Measurements from ENCODE around the gene ASB3.
A peak's percentile ranks its signal among the peaks of the same experiment; 100 is the strongest.
"Not testable (repeated sequence)": the region's sequence is repeated elsewhere in the genome, so short reads cannot be mapped to it uniquely, and the experiment has no call there.

The ASB3 gene

GRCh38 chr2:53826030-53826410 lies 39.3 kb upstream of the ASB3 start:
- no peak overlapping the region for H3K4me3 ChIP-seq (ENCODE audit: low read length)
- TF ChIP-seq, protein P1, sequence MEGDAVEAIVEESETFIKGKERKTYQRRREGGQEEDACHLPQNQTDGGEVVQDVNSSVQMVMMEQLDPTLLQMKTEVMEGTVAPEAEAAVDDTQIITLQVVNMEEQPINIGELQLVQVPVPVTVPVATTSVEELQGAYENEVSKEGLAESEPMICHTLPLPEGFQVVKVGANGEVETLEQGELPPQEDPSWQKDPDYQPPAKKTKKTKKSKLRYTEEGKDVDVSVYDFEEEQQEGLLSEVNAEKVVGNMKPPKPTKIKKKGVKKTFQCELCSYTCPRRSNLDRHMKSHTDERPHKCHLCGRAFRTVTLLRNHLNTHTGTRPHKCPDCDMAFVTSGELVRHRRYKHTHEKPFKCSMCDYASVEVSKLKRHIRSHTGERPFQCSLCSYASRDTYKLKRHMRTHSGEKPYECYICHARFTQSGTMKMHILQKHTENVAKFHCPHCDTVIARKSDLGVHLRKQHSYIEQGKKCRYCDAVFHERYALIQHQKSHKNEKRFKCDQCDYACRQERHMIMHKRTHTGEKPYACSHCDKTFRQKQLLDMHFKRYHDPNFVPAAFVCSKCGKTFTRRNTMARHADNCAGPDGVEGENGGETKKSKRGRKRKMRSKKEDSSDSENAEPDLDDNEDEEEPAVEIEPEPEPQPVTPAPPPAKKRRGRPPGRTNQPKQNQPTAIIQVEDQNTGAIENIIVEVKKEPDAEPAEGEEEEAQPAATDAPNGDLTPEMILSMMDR (conservative IDR thresholded peaks at IDR 0.05; ENCODE audit: low read depth, low read length), result no peak
- DNase-seq (ENCODE audit: low read depth), result no peak

DNA sequence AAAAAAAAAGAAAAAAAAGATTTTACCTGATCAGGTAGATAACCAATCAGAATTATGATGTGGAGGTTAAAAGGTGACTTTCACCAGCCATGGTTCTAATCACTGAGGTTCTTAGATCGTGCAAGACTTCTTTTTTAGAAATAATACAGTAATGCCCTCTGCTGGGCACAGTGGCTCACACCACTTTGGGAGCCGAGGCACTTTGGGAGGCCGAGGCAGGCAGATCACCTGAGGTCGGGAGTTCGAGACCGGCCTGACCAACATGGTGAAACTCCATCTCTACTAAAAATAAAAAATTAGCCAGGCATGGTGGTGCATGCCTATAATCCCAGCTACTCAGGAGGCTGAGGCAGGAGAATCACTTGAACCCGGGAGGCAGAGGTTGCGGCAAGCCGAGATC lies 36.9 kb upstream of the ASB3 start:
- TF ChIP-seq, protein P1 (conservative IDR thresholded peaks at IDR 0.05; ENCODE audit: low read depth, low read length), result peak; percentile 17
- DNase-seq (ENCODE audit: low read depth); H3K4me3 ChIP-seq (ENCODE audit: low read length): not testable (repeated sequence)

DNA sequence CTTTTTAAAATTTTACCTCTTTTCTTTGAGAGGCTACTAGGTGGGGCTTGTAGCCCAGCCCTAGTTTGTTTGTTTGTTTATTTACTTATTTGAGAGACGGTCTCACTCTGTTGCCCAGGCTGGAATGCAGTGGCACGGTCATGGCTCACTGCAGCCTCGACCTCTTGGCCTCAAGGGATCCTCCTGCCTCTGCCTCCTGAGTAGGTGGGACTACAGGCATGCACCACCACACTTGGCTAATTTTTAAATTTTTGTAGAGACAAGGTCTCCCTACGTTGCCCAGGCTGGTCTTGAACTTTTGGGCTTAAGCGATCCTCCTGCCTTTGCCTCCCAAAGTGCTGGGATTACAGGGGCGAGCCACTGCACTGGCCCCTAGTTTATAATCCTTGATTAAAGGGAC lies 35.1 kb upstream of the ASB3 start:
- TF ChIP-seq, protein P1 (conservative IDR thresholded peaks at IDR 0.05; ENCODE audit: low read depth, low read length), result no peak
- no peak for DNase-seq (ENCODE audit: low read depth)
- H3K4me3 ChIP-seq (ENCODE audit: low read length), result no peak overlapping the region

- no peak overlapping the region for H3K4me3 ChIP-seq (ENCODE audit: low read length)
- TF ChIP-seq, protein P1 (conservative IDR thresholded peaks at IDR 0.05; ENCODE audit: low read depth, low read length), result no peak
- DNase-seq (ENCODE audit: low read depth), result no peak
These were observed 34.0 kb upstream of the ASB3 start for GRCh38 chr2:53820711-53821110.

GRCh38 chr2:53820048-53820447 lies 33.3 kb upstream of the ASB3 start:
- no peak overlapping the region for H3K4me3 ChIP-seq (ENCODE audit: low read length)
- TF ChIP-seq, protein P1 (conservative IDR thresholded peaks at IDR 0.05; ENCODE audit: low read depth, low read length), result no peak
- DNase-seq (ENCODE audit: low read depth), result no peak

- DNase-seq (ENCODE audit: low read depth), result no peak
- H3K4me3 ChIP-seq (ENCODE audit: low read length), result no peak overlapping the region
- TF ChIP-seq, protein P1 (conservative IDR thresholded peaks at IDR 0.05; ENCODE audit: low read depth, low read length), result no peak
These were observed 32.9 kb upstream of the ASB3 start for GRCh38 chr2:53819634-53820033.

DNA sequence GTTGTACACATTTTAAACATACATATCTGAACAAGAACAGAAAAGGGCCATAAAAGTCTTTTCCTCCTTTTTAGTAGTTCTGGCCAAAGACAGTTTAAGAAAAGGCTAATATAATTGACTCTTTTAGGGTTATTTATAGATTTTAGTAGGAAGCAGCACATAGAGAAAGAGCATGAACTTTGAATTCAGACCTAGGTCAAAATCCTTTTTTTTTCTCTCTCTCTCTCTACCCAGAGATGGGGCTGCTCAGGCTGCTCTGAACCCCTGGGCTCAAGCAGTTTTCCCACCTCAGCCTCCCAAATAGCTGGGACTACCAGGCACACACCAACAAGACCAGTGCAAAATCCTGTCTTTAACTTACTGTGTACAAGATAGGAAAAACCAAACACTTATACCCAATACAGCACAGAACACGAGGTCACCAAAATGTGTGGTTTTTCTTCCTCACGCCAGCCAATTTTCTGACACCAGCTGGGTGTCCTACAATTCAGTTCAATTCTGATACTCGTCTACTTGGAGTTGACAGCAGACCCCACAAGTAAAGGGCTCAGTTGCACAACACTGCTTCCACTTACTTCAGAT lies 32.2 kb upstream of the ASB3 start:
- TF ChIP-seq, protein P1 (conservative IDR thresholded peaks at IDR 0.05; ENCODE audit: low read depth, low read length), result no peak
- H3K4me3 ChIP-seq (ENCODE audit: low read length), result no peak overlapping the region
- DNase-seq (ENCODE audit: low read depth), result no peak
